Suppressor macrophage treated with lipopolysaccharide for 1 hour (primary cell): ENCODE results near the gene MEAK7.

Experiments used
- DNase-seq, 3 donors: peaks; one replicate each; pipeline ENCODE4 v3.0.0-alpha.2; 2020 to 2022

MEAK7 gene

DNA sequence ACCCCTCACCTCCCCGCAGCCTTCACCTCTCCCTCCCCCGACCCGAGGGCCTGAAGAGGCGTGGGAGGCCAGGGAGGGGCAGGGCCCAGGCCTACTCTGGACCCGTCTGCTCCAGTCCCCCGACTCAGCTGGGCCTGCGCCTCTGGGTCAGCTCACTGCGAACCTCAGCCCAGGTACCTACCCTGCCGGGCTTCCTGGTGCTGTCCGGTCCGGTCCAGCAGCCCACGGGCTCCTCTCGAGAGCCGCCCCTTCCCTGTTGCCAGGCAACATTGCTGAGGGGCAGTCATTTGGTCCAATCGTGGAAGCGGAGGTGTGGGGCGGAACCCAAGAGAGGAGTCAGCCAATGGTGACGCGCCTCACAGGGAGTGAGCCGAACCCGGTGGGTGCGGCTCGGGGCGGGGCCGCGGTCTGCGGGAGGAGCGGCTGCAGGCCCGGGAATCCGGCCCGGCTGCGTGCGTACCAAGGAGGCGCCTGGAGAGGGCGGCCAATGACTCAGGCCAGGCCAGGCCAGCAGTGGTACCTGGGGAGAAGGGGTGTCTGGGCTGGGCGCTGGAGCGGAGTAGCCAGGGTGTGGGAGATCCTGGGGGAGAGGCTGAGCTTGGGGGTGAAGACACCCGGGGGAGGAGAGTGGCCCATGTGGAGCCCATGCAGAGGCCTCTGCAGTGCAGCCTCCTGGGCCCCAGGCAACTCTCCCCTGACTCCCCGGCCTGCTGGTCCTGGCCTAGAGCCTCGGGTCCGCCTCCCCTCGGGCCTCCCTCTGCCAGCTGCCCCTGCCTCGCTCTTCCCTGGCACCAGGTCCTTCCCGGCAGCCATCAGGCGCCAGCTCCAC, at the start of gene MEAK7:
MEAK7 (minus strand) TSS at position 240 of the 829 bp plus-strand sequence. CDS start 6,573 bp downstream, outside the sequence.
- DNase-seq: peak; percentile 99 to 100 (median 99)

DNA sequence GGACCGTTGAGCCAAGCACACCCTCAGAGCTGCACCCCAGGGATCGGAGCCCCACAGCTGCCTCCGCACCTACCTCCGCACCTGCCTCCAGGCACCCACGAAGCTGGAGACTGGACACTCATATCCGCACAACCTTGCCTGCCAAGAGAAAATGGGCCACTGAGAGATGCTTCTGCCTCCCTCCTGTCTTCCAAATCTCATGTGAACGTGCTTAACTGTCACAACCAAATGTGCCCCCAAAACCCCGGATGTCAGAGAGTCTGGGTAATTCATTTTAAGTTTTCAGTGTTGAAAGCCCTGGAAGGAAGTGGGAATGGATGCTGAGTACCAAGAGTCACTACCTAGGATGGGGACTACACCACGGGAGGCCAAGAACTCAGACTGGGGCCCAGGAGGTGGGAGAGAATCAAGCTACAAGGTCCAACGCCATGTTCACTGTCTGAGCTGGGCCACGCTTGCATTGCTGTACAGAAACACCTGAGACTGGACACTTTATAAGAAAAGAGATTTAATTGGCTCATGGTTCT, 49.5 kb upstream of the MEAK7 start:
- DNase-seq: no peak

DNA sequence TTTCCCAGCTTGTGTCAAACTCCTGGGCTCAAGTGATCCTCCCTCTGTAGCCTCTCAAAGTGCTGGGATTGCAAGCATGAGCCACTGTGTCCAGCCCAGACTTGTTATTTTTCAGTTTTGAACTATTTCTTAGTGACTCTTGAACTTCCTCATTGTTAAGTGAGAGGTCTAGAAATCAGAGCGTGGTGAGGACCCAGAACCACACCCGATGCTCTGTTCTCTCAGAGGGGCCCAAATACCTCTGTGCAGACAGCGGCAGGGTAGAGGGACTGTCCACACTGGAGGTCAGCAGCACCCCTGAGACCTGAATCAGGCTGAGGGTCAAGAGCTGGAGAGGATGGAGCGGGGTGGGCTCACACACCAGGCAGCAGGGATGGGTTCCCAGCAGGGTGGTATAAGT, 47.7 kb upstream of the MEAK7 start:
- DNase-seq: no peak

GRCh38 chr16:84550096-84550495, 45.6 kb upstream of the MEAK7 start:
- DNase-seq: peak; percentile 38 to 44 (median 43)

DNA sequence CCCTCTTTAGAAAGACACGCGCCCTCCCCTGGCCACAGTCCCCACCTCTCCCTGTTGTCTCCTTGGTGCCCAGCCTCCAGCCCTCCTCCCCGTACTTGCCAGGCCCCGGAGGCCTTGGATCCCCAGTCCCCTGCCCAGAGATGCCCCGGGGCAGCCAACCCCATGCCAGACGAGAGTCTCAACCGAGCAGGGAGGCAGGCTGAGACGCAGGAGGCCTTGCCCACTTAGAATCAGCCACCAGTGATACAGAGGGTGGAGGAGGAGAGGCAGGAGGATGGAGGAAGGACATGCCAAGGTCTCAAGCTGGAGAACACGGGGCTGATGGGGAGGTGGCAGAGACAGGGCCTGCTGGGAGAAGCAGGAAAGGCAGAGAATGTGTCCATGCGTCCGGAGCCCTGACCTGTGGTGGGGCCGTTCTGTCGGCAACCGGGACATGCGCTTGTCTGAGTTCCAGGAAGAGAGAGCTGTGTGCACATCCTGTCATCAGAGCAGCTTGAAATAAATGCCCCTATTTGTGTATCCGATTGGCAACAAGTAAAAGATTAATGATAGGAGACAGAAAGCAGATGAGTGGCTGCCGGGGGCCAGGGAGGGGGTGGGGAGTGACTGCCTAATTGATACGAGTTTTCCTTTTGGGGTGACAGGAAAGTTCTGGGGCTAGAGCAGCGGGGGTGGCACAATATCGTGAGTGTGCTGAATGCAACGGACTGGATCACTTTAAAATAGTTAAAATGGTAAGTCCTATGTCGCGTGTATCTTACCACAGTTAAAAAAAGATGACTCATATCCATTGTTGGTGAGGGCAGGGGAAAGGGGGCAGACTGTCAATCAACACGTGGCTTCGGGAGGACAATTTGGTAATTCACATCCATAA, 44.7 kb upstream of the MEAK7 start:
- DNase-seq: no peak

DNA sequence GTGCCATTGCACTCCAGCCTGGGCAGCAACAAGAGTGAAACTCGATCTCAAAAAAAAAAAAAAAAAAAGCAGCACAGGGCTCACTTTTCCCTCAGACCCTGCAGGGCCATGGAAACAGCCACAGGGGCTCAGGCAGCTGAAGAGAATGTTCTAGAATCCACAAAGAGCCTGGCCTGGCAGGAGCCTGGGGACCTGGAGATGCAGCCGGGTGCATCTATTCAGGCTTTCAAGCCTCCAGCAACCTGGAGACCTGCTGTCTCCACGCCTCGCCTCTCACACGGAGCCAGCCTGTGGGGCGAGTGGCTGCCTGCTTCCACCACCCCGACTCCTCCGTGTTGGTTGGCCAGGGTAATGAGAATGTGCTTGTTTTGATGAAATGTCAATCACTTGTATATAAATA, 44.0 kb upstream of the MEAK7 start:
- no peak for DNase-seq

DNA sequence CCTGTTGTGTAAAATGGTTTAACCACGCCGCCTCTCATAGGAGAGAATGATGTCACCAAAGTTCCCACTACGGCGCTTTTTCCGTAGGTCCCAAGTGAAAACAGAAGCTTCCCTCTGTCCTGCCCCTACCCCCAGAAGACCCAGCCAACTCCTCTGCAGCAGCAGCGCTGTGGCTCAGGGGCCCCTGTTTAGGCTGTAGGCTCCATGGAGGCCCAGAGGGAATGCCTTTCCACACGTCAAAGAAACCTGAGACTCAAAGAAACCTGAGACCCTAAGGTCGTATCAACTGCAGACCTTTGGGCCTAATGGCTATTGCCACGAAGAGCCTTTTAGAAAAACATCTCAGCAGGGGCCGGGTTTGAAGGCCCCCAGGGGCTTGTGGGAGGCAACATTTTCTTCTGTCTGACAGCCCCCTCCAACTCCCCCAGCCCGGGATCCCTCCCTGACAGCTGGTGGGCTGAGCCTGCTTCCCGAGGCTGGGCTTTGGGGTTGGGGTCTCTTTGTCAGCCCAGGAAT, 43.1 kb upstream of the MEAK7 start:
- DNase-seq: no peak

DNA sequence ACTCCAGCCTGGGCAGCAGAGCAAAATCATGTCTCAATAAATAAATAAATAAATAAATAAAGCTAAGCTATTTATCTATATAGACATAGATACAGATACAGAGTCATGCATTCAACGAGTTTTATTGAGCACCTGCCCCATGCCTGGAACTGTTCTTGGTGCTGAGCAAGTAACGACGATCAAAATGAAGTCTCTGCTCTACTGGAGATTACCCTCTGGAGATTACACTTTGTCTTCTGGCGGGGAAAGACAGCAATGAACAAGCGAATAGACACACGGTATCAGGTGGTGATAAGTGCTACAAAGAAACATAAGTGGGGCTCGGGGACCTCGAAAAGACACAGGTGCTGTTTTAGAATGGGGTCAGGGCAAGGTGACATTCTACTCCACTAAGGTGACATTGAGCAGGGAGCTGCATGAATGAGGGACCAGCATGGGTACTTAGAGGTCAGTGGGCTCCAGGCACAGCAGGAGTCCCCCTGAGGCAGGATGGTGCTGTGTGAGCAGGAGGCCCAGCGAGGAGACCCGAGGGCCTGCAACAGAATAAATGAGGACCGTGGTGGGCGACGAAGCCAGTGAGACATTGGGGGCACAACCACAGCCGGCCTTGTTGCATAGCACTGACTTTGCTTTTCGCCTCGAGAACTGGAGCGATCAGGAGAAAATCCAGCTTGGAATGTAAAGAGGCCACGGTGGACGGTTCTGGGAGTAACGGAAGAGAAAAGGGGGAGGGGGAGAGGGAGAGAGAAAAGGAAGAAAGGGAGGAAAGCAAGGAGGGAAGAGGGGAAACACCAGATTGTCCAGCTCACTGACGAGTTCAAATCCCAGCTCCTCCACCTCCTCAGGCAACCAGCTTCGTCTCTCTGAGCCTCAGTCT, 42.4 kb upstream of the MEAK7 start:
- no peak for DNase-seq

DNA sequence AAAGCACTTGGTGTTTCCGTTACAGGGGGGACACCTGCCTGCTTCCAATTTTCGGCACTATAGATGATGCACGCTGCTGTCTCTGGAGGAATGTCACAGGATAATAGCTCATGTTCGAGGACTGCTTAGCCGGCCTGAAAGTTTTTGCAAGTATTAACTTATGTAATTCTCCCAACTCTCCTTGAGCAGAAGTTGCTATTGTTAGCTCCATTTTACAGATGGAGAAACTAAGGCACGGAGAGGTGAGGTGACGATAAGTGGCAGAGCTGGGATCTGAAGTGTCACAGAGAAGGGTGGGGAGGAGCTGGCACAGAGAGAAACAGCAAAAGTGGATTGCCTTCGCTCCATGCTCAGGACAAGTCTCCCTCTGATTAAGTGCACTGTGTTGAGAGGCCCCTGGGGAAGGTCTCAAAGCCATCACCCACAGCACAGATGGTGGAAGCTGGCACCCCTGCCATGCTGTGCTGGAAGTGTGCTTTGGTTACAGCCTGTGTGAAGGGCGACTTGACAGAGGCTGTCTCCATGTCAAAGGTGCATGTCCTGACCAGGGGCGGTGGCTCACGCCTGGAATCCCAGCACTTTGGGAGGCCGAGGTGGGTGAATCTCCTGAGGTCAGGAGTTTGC, 40.8 kb upstream of the MEAK7 start:
- DNase-seq: no peak

DNA sequence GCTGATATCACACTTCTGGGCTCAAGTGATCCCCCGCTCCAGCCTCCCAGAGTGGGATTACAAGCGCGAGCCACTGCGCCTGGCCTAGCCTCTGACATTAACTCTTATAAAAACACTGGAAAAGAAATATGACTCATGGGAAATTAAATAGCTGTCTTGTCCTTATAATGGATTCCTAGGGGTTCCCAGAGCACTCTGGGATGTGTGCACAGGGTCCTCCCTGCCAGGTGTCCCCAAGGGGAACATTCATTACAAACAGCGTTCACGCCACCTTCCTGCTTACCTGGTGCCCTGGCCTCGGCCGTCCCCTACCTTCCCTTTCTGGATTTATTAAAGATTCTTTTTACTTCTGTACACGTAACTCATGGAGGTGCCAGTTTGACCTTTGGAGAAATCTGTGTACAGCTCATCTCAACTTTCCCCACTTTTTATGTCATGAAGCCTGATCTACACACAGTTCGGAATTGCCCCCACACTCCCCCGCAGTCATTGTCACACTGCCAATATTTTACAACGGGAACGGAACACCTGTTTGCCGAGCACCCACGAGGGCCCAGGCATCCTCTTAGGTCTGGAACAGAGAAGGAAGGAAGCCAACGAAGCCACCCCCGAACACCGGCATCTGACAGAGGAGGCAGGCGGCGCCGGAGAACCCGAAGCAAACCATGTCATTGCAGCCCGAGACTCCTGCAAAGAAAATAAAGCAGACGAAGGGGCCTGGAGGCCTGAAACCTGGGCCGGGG, 39.7 kb upstream of the MEAK7 start:
- peak; percentile 37 to 56 (median 39) for DNase-seq

DNA sequence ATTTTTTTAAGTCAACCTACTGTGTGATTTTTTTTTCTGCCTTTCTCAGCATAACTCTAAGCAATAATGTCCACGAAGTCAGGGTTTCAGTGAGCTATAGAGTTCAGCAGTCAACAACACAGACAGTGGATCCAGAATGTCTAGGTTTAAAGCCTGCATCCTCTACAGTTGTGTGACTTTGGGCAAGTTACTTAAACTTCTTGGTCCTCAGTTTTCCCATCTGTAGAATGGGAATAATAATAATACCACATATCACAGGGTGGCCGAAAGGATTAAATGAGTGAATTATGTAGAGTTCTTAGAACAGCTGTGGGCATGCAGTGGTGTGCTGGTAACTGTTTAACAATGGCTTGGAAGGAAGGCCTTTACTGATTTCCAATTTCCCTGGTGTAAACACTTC, 38.8 kb upstream of the MEAK7 start:
- no peak for DNase-seq

GRCh38 chr16:84541999-84542817, 37.7 kb upstream of the MEAK7 start:
- DNase-seq: no peak

- no peak for DNase-seq
Observed at GRCh38 chr16:84540194-84540593, 35.7 kb upstream of the MEAK7 start.

- DNase-seq: no peak
Observed at GRCh38 chr16:84538222-84538840, 33.9 kb upstream of the MEAK7 start.

- DNase-seq: no peak
Observed at GRCh38 chr16:84537491-84538151, 33.2 kb upstream of the MEAK7 start.

DNA sequence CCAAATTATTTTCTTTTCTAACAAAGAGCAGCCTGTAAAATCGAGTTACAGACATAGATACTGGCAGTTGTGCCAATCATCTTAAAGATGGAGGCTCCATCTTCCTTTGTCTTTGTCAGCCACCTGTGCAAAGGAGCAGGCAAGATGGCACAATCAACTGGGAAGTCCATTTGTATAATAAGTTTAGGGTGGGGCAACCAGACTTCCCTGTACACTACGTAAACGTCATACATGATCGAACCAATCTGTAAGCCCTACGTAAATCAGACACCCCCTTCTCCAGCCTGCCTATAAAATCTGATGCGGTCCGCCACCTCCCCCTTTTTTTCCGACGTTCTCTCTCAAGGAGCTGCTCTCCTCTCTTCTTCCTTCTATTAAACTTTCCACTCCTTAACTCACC, 31.4 kb upstream of the MEAK7 start:
- no peak for DNase-seq

DNA sequence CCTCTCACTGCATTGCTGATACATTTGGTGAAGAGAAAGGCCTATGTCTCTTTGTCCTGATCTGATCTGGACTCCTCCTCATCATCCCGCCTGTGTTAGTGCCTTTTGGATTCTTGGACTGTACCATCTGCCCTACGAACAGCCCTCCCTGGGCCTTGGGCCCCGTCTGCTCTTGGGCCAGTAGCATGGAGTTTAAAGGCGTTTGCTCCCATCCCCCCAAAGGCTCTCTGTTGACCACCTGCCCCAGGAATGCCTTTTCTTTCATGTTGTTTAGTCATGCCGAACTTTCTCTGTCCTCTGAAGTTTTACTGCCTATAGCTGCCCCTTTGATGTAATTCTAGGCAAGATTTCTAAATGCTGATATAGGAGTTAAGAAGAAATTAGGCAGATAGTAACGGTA, 30.9 kb upstream of the MEAK7 start:
- no peak for DNase-seq

DNA sequence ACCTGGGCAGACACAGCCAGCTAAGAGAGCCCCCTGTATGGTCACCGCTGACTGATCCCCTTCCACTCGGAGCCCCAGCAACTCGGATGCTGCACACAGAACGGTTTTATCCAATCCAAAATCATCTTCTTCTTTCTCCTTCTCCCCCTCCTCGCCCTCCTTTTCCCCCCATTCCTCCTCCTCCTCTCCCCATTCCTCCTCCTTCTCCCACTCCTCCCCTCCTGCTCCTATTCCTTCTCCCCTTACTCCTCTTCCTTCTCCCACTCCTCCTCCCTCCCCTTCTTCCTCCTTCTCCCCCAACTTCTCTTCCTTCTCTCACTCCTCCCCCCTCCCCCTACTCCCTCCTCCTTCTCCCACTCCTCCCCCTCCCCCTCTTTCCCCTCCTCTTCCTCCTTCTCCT, 30.4 kb upstream of the MEAK7 start:
- no peak for DNase-seq

DNA sequence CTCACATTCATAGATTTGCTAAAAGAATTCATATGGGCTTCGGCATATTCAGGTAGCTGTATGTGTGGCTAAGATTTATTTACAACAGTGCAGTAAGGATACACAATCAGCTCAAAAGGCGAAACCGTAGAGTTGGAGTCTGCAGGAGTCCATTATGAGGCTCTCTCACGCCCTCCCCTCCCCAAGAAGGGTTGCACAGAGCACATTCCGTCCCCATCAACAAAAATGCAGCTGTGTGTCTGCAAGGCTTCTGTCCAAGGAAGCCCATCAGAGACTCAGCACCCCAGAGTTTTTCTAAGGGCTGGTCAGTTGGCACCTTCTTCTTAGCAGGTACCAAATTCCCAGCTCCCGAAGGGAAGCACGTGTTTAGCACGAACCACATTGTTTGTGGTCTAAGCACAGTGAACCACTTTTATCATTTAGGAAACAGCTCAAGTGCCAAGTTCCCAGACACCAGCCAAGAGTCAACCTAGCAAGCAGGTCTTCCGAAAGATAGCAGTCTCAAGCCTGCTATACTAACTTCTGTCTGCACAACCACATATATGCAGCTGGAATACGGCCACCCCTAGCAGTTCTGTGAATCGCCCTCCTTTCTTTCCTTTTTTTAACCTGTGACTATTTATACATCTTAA, 28.5 kb upstream of the MEAK7 start:
- no peak for DNase-seq
